Mesodermal cell (in vitro differentiated cells): ENCODE data around the gene KRTAP5-1.
"Not testable (repeated sequence)": the region's sequence is repeated elsewhere in the genome, so short reads cannot be mapped to it uniquely, and the experiment has no call there.

Experiments used
- H3K27ac ChIP-seq: 2 replicates; pipeline ENCODE4 v1.7.0; 2013; ENCODE audit warnings: mild to moderate bottlenecking, low read depth, low read length, moderate library complexity; ENCODE audit not compliant: severe bottlenecking
- H3K36me3 ChIP-seq: 2 replicates; pipeline ENCODE4 v1.7.1; 2013; ENCODE audit warnings: mild to moderate bottlenecking, low read length, moderate library complexity; ENCODE audit not compliant: control insufficient read depth, insufficient read depth
- H3K4me1 ChIP-seq: one replicate; pipeline ENCODE4 v1.7.1; 2013; ENCODE audit warnings: mild to moderate bottlenecking, low read length; ENCODE audit not compliant: insufficient read depth, control insufficient read depth, poor library complexity, severe bottlenecking
- H3K4me3 ChIP-seq: 2 replicates; pipeline ENCODE4 v1.7.0; 2013; ENCODE audit warnings: low read length, control low read depth, mild to moderate bottlenecking; ENCODE audit not compliant: insufficient read depth, poor library complexity, severe bottlenecking; ENCODE audit errors: extremely low read depth
- H3K9me3 ChIP-seq: 2 replicates; pipeline ENCODE4 v1.7.1; 2013; ENCODE audit warnings: mild to moderate bottlenecking, low read length, moderate library complexity; ENCODE audit not compliant: control insufficient read depth
- WGBS, 2 experiments: methylation state at CpG; one replicate each; pipeline ENCODE4 v1.1.5; 2013; ENCODE audit warnings: missing lambda C conversion rate in 2 of 2; ENCODE audit not compliant: insufficient coverage in 2 of 2; 5-methylcytosine and 5-hydroxymethylcytosine counted together

Gene KRTAP5-1

GRCh38 chr11:1622086-1622485, 37.0 kb upstream of the KRTAP5-1 start, which contains the start of gene KRTAP5-4:
TSS of gene KRTAP5-4 (minus strand) at chr11:1622138. CDS start at chr11:1622093, 45 bp downstream.
- Histone ChIP-seq H3K4me1 (no peaks in the 10 kb centered on the region), H3K4me3 (no peak within 1 kb of the TSS), H3K36me3 (no peaks in the 10 kb centered on the region), H3K27ac (no peak within 1 kb of the TSS), H3K9me3 (no peaks in the 10 kb centered on the region)
- WGBS, 2 experiments: 100% methylated on average over 1 of the region's 1 CpG; no CpG with 5 or more reads in 1 of the 2 experiments

GRCh38 chr11:1619449-1619848, 34.4 kb upstream of the KRTAP5-1 start:
- H3K4me3 ChIP-seq: no peak overlapping the region
- no peaks in the 10 kb centered on the region for H3K36me3 ChIP-seq
- H3K27ac ChIP-seq: no peak overlapping the region
- H3K4me1 ChIP-seq: no peaks in the 10 kb centered on the region
- 67 to 90% methylated on average over 2 to 10 of the region's 10 CpGs for WGBS, 2 experiments
- no peaks in the 10 kb centered on the region for H3K9me3 ChIP-seq

GRCh38 chr11:1618231-1618630, 33.1 kb upstream of the KRTAP5-1 start:
- Histone ChIP-seq H3K4me1 (no peaks in the 10 kb centered on the region), H3K9me3 (no peaks in the 10 kb centered on the region), H3K4me3 (no peak overlapping the region), H3K36me3 (no peaks in the 10 kb centered on the region), H3K27ac (no peak overlapping the region)
- 70 to 74% methylated on average over 5 to 9 of the region's 10 CpGs for WGBS, 2 experiments

- Histone ChIP-seq H3K4me1 (no peaks in the 10 kb centered on the region), H3K36me3 (no peaks in the 10 kb centered on the region), H3K4me3 (no peak within 1 kb of the TSS), H3K27ac (no peak within 1 kb of the TSS), H3K9me3 (no peaks in the 10 kb centered on the region)
- 80 to 83% methylated on average over 1 to 4 of the region's 4 CpGs for WGBS, 2 experiments
These were observed 23.3 kb upstream of the KRTAP5-1 start, which contains the start of gene KRTAP5-3 for GRCh38 chr11:1608363-1608762. TSS of gene KRTAP5-3 (minus strand) at chr11:1608463. CDS start at chr11:1608385, 78 bp downstream.

GRCh38 chr11:1607901-1608300, 22.8 kb upstream of the KRTAP5-1 start:
- WGBS, 2 experiments: 92 to 100% methylated on average over 2 of the region's 5 CpGs
- not testable (repeated sequence) for H3K36me3 ChIP-seq

GRCh38 chr11:1607156-1607845, 22.2 kb upstream of the KRTAP5-1 start:
- H3K36me3 ChIP-seq, H3K27ac ChIP-seq, H3K9me3 ChIP-seq, H3K4me1 ChIP-seq, H3K4me3 ChIP-seq: not testable (repeated sequence)
- 37% methylated on average over 16 to 18 of the region's 18 CpGs for WGBS, 2 experiments

More at GRCh38 chr11:1607901-1608300, 22.8 kb upstream of the KRTAP5-1 start:
- not testable (repeated sequence) for H3K27ac ChIP-seq, H3K9me3 ChIP-seq, H3K4me1 ChIP-seq, H3K4me3 ChIP-seq

GRCh38 chr11:1605923-1606322, 20.8 kb upstream of the KRTAP5-1 start:
- H3K27ac ChIP-seq, H3K36me3 ChIP-seq, H3K9me3 ChIP-seq, H3K4me1 ChIP-seq, H3K4me3 ChIP-seq: not testable (repeated sequence)
- WGBS, 2 experiments: 91 to 93% methylated on average over 10 to 12 of the region's 13 CpGs

GRCh38 chr11:1604711-1605110, 19.6 kb upstream of the KRTAP5-1 start:
- Histone ChIP-seq H3K4me3 (no peak overlapping the region), H3K9me3 (no peaks in the 10 kb centered on the region), H3K4me1 (no peaks in the 10 kb centered on the region), H3K36me3 (no peaks in the 10 kb centered on the region), H3K27ac (no peak overlapping the region)
- 79 to 82% methylated on average over 7 of the region's 7 CpGs for WGBS, 2 experiments

- WGBS, 2 experiments: 90 to 93% methylated on average over 10 to 11 of the region's 11 CpGs
- Histone ChIP-seq H3K9me3 (no peaks in the 10 kb centered on the region), H3K27ac (no peak overlapping the region), H3K4me1 (no peaks in the 10 kb centered on the region), H3K36me3 (no peaks in the 10 kb centered on the region), H3K4me3 (no peak overlapping the region)
These were observed 19.1 kb upstream of the KRTAP5-1 start for GRCh38 chr11:1604181-1604580.

- Histone ChIP-seq H3K9me3 (no peaks in the 10 kb centered on the region), H3K4me1 (no peaks in the 10 kb centered on the region), H3K36me3 (no peaks in the 10 kb centered on the region), H3K4me3 (no peak overlapping the region), H3K27ac (no peak overlapping the region)
- WGBS, 2 experiments: 100% methylated on average over 1 of the region's 1 CpG
These were observed 18.5 kb upstream of the KRTAP5-1 start for GRCh38 chr11:1603629-1604028.

GRCh38 chr11:1601663-1602062, 16.6 kb upstream of the KRTAP5-1 start:
- H3K36me3 ChIP-seq: not testable (repeated sequence)
- WGBS, 2 experiments: 79 to 86% methylated on average over 1 to 2 of the region's 3 CpGs

More at GRCh38 chr11:1601663-1602062, 16.6 kb upstream of the KRTAP5-1 start:
- not testable (repeated sequence) for H3K27ac ChIP-seq, H3K4me1 ChIP-seq, H3K9me3 ChIP-seq, H3K4me3 ChIP-seq
